GM12878 (cell line): Measurements from ENCODE around the gene SLC15A1. TPM values are rescaled to one million over a fixed set of nuclear protein-coding genes. Genes with fewer than 3 reads are reported as not detected.

ENCODE experiments used
- ATAC-seq: fragments of 200-7000 bp; cut with Tn5 transposase; 3 replicates; pipeline ENCODE4 v1.9.1; 2020; ENCODE audit warnings: mild to moderate bottlenecking, moderate library complexity
- BruUV-seq: library from RNA; stranded (reverse); fragments of 400-500 nt; replicated peaks from 2 replicates; lab custom pipeline; 2021; lab: Mats Ljungman, UMichigan
- CTCF ChIA-PET: fragments of 300-600 bp; sonication (Branson Sonifier 250); formaldehyde crosslinking; extraction: SDS; loops from one replicate; lab custom pipeline; 2021; ENCODE audit warnings: inconsistent platforms; lab: Yijun Ruan, JAX
- POLR2A ChIA-PET: fragments of 350-600 bp; formaldehyde crosslinking; extraction: SDS; loops from one replicate; lab custom pipeline; 2021; ENCODE audit warnings: inconsistent platforms; lab: Charles Lee
- RAD21 ChIA-PET: fragments of 300-600 bp; sonication (Branson Sonifier 250); formaldehyde crosslinking; loops from one replicate; lab custom pipeline; 2023; ENCODE audit warnings: antibody characterized with exemption; ENCODE audit not compliant: unreplicated experiment; lab: Charles Lee
- SMC1A ChIA-PET: fragments of 300-600 bp; sonication (Branson Sonifier 250); formaldehyde crosslinking; loops from one replicate; lab custom pipeline; 2023; ENCODE audit not compliant: unreplicated experiment, uncharacterized antibody; lab: Charles Lee
- DNase-seq: peaks from one replicate; pipeline ENCODE4 v3.0.0-alpha.2; 2011; ENCODE audit warnings: low read depth, low spot score
- FAIRE-seq: peaks from 3 replicates; lab custom pipeline; 2011; peaks lifted over from hg19 to GRCh38; lab: Jason Lieb, UNC
- H2AFZ ChIP-seq: 2 replicates; pipeline ENCODE4 v1.6.0; 2011; ENCODE audit warnings: low read depth, low read length, control low read depth; ENCODE audit not compliant: control insufficient read depth
- H3K27ac ChIP-seq: 2 replicates; pipeline ENCODE4 v1.5.1; 2011; ENCODE audit warnings: control low read depth; ENCODE audit not compliant: control insufficient read depth, insufficient read depth
- H3K27me3 ChIP-seq, 2 experiments: replicated peaks in 1 of 2; 2 replicates each; pipeline versions ENCODE4 v1.6.0 to v1.6.1; 2011; ENCODE audit warnings: low read length in 1 of 2; ENCODE audit not compliant: control insufficient read depth in 2 of 2, insufficient read depth in 2 of 2
- H3K36me3 ChIP-seq, 2 experiments: 2 replicates each; pipeline ENCODE4 v1.5.1; 2011; ENCODE audit warnings: low read length in 1 of 2; ENCODE audit not compliant: control insufficient read depth in 2 of 2, insufficient read depth in 2 of 2
- H3K4me1 ChIP-seq: 2 replicates; pipeline ENCODE4 v1.6.1; 2011; ENCODE audit warnings: mild to moderate bottlenecking, low read length, moderate library complexity, mixed read lengths; ENCODE audit not compliant: control insufficient read depth, insufficient read depth
- H3K4me2 ChIP-seq: 2 replicates; pipeline ENCODE4 v1.6.0; 2011; ENCODE audit warnings: control low read depth; ENCODE audit not compliant: control insufficient read depth, insufficient read depth
- H3K4me3 ChIP-seq: fragments of 200-600 bp; sonication (generic); 2 replicates; pipeline ENCODE4 v1.5.1; 2016
- H3K79me2 ChIP-seq: 2 replicates; pipeline ENCODE4 v1.6.0; 2011; ENCODE audit warnings: low read length; ENCODE audit not compliant: control insufficient read depth, insufficient read depth
- H3K9ac ChIP-seq: 2 replicates; pipeline ENCODE4 v1.8.0; 2011; ENCODE audit warnings: low read length, control low read depth, mixed read lengths; ENCODE audit not compliant: control insufficient read depth, insufficient read depth
- H3K9me3 ChIP-seq: replicated peaks from 3 replicates; pipeline ENCODE4 v1.5.1; 2011; ENCODE audit warnings: mild to moderate bottlenecking, low read length; ENCODE audit not compliant: control insufficient read depth, insufficient read depth
- H4K20me1 ChIP-seq: 2 replicates; pipeline ENCODE4 v1.6.0; 2011; ENCODE audit not compliant: control insufficient read depth, insufficient read depth
- PBX3 ChIP-seq: IDR thresholded peaks from 2 replicates; pipeline ENCODE4 v1.6.1; 2011; ENCODE audit warnings: mild to moderate bottlenecking, low read depth, low read length, moderate library complexity; ENCODE audit not compliant: insufficient replicate concordance
- SIX5 ChIP-seq: IDR thresholded peaks from 2 replicates; pipeline ENCODE4 v1.6.1; 2011; ENCODE audit warnings: mild to moderate bottlenecking, low read depth, low read length, moderate library complexity; ENCODE audit not compliant: severe bottlenecking
- SP1 ChIP-seq: IDR thresholded peaks from one replicate; pipeline ENCODE4 v1.6.1; 2011; ENCODE audit warnings: low read depth, low read length
- TAF1 ChIP-seq: IDR thresholded peaks from 2 replicates; pipeline ENCODE4 v1.6.1; 2011; ENCODE audit warnings: mild to moderate bottlenecking, low read depth, low read length, borderline replicate concordance
- ZNF217 ChIP-seq: fragments of 450-650 bp; IDR thresholded peaks from 2 replicates; pipeline ENCODE4 v1.6.1; 2017; ENCODE audit warnings: antibody characterized with exemption, mild to moderate bottlenecking
- WGBS: methylation state at CpG from one replicate; pipeline ENCODE4 v1.1.6; 2016; ENCODE audit warnings: low lambda C conversion rate; ENCODE audit not compliant: insufficient replicate concordance, insufficient coverage; ENCODE audit errors: missing lambda C conversion rate; 5-methylcytosine and 5-hydroxymethylcytosine counted together
- in situ Hi-C: fragments of 300-500 bp; cut with MboI; formaldehyde crosslinking; loops from 9 replicates; pipeline ENCODE4 v1.14.3; 2018; ENCODE audit warnings: mixed read lengths
- intact Hi-C: fragments of 100-400 bp; cut with micrococcal nuclease; formaldehyde crosslinking; loops from one replicate; pipeline ENCODE4 v1.14.2; 2022; ENCODE audit not compliant: unreplicated experiment
- polyA plus RNA-seq, 11 experiments: library from polyadenylated mRNA; depleted of rRNA in 4 of 11; unstranded in 6 of 11; stranded (reverse) in 5 of 11; fragments of >200 nt; fragmentation: Nextera tagmentation in 4 of 11; fragmentation: Illumina TruSeq in 1 of 11; extraction: Ambion mirVana in 4 of 11; extraction: Trizol in 1 of 11; gene quantifications; 1 replicate in 1 of 11; 2 replicates in 10 of 11; pipeline versions ENCODE4 v1.2.1 to v1.2.3, GENCODE V29; 2011 to 2016; ENCODE audit warnings: inconsistent platforms in 2 of 11, missing spikeins in 2 of 11, low read depth in 1 of 11
- total RNA-seq, 4 experiments: library from RNA; depleted of rRNA in 3 of 4; stranded (reverse); fragments of >200 nt in 3 of 4; fragmentation: Illumina TruSeq in 1 of 4; extraction: Trizol in 1 of 4; gene quantifications; 2 replicates each; pipeline versions ENCODE4 v1.2.1 to v1.2.3, GENCODE V29; 2013 to 2021

SLC15A1 gene
- total and polyA plus RNA-seq, 10 of the 15 experiments (the other 5 are each of a cell fraction or from before 2014, with no cell fraction given) = not detected

GRCh38 chr13:98691360-98691759 lies 61.1 kb downstream of the SLC15A1 start (continued):
- TF ChIP-seq SIX5 = no peak
- no peak for TF ChIP-seq PBX3
- no peak for TF ChIP-seq TAF1

DNA sequence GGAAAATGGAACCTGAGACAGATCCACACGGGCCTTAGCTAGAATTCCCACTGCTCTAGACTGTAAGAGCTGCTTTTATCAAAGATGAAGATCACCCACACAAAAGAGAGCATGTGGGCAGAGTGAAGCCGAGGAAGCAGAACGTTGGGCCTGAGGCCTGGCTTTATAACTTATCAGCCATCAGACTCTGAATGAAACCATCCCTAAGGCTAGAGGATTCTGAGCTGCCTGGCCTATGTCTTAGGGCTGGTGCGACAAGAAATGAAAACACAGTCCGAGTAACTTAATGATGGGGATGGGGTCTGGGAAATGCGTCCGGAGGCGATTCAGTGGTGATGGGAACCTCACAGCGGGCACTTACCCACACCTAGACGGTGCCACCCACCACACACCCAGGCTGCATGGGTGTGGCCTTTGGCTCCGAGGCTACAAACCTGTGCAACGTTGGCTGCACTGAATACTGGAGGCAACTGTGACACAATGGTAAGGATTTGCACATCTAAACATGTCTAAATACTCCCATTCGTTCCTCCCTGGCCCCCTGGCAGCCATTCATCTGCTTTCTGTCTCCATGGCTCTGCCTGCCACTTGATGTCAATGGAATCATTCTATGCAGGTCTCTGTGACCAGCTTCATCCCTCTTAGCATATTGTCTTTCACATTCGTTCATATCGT lies 62.0 kb downstream of the SLC15A1 start:
- DNase-seq = no peak
- BruUV-seq = no TSS peak
- ChIA-PET SMC1A (interaction anchor here (0.8 kb wide), 1 partner anchor 8 kb away, joined by 3 read pairs; no protein-coding TSS in a partner anchor), POLR2A (no interaction called here), RAD21 (no interaction called here), CTCF (interaction anchor here (1.8 kb wide), 1 partner anchor 17 kb away, joined by 5 read pairs; no protein-coding TSS in a partner anchor)
- WGBS = 62% methylated on average over 15 of the region's 15 CpGs
- Histone ChIP-seq H3K4me2 (no peak overlapping the region), H3K4me1 (no peaks in the 10 kb centered on the region), H3K27me3 (0 out of 4 replicates have a peak, but pooled peaks cover 0 to 2% of the 10 kb centered on the region in 2 experiments), H2AFZ (no peak overlapping the region), H3K9ac (no peak overlapping the region), H3K9me3 (no peaks in the 10 kb centered on the region), H3K27ac (no peak overlapping the region), H3K4me3 (no peak overlapping the region), H3K36me3 (no peaks in the 10 kb centered on the region), H3K79me2 (no peaks in the 10 kb centered on the region), H4K20me1 (no peaks in the 10 kb centered on the region)
- in situ Hi-C loops (no loop called here), intact Hi-C loops (no loop called here)
- no peak for FAIRE-seq
- no peak for ATAC-seq
- TF ChIP-seq SP1 = no peak
- no peak for TF ChIP-seq ZNF217
